ENCODE results near the gene NBAS.

GRCh38 chr2:15224641-15225040 lies 336.5 kb downstream of the NBAS start:
- TF ChIP-seq CTCF (IDR thresholded peaks at IDR 0.05; ENCODE audit: low read length) (no peak), EZH2 (IDR thresholded peaks at IDR 0.05; ENCODE audit: borderline replicate concordance, low read length) (no peak)

Data from OCI-LY1 (cell line).